IPS DF 19.7 (cell line): ENCODE measurements around the gene SDCBP2.

ENCODE experiments used
- DNase-seq: peaks from one replicate; pipeline ENCODE4 v3.0.0-alpha.2; 2013; ENCODE audit warnings: low read depth, low spot score

SDCBP2 gene

GRCh38 chr20:1275919-1276318 lies 53.0 kb downstream of the SDCBP2 start:
- no peak for DNase-seq

DNA sequence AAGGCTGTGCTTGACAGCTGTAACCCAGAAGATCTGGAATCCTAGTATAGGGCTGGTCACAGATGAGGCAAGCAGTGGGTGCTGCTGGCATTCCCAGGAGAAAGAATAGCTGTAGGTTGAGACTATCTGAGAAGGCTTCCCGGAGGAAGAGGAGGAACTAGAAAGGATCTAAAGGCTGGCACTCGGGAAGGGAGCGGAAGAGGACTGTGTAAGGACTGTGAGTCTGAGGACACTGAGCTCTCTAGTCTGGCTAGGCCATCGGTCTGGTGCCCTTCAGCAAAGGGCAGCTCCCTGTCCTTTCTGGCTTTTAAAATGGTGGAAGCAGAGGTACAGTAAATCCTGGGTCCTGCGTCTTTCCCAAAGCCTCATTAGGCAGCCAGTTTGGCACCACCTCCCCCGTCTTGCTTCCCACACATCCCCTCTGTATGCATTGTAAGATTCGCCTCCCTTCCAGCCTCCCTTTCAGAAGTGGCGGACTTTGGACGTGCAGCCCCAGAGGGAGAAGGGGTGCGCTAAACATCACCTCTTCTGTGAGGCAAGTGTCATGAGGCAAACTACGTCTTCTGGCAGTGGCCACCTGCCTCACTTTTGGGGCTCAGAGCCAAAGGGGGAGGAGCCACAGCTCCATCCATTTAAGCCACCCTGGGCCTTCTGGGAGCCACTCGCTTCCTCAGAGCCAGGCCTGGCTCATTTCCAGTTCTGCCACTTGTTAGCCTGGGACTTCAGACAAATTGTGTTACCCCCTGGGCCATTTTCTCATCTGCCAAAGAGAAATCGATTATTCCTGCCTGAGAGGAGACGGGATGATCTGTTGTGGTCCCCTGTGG lies 54.2 kb downstream of the SDCBP2 start:
- DNase-seq = no peak

GRCh38 chr20:1273366-1273765 lies 55.6 kb downstream of the SDCBP2 start:
- DNase-seq = no peak

- no peak for DNase-seq
Observed at GRCh38 chr20:1272368-1273100, 56.4 kb downstream of the SDCBP2 start.

GRCh38 chr20:1269850-1270249 lies 59.1 kb downstream of the SDCBP2 start:
- no peak for DNase-seq

GRCh38 chr20:1269235-1269634 lies 59.7 kb downstream of the SDCBP2 start:
- no peak for DNase-seq

GRCh38 chr20:1267809-1268374 lies 61.0 kb downstream of the SDCBP2 start:
- DNase-seq = no peak

GRCh38 chr20:1267161-1267560 lies 61.8 kb downstream of the SDCBP2 start:
- DNase-seq = no peak

DNA sequence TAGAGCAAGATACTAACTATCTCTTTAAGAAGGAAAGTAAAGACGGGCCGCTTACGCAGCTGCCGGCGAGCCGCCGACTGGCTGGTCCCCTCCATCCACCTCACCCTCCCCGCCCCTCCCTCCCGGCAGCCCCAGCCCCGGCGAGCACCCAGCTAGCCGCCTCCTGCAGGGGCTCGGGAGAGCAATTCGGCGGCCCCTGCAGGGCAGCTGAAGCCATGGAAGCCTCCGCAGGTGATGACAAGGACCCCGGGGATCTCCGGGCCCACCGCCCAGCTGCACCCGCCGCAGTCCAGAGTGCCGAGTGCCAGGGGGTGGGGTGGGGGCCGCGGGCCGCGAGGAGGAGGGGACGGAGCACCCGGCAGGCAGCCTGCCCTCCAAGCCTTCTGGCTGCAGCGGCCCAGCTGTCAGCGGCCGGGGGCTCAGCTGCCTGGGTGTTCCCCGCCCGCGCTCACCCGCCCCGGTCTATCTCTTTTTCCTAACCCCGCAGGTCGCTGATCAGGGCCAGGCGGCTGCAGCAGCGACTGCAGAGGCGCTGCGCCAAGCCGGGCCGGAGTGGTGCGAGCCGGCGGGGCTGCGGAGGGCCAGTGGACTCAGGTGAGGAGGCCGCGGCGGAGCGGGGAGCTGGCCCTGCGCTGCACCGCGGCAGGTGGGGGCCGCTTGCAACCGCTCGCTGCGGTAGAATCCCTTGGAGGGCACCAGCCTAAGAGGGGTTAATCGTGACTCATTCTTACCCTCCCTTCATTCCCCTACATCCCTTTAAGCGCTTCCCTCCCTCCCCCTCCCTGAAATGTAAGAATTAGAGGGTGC lies 62.6 kb downstream of the SDCBP2 start, which contains the start of gene SNPH:
SNPH (plus strand) TSS at position 128 of the 807 bp plus-strand sequence. CDS start 29,946 bp downstream, outside the sequence.
- no peak for DNase-seq

DNA sequence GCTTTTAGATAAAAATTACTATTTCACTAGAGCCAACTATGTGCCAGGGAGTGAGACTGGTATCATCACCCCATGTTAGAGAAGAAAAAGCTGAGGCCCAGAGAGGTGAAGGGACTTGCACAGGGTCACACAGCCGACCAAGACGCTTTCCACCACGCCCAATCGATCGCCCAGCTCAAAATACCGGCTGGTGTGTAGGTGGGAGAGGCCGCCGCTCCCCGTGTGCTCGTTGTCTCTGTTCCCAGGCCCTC lies 63.1 kb downstream of the SDCBP2 start:
- no peak for DNase-seq

DNA sequence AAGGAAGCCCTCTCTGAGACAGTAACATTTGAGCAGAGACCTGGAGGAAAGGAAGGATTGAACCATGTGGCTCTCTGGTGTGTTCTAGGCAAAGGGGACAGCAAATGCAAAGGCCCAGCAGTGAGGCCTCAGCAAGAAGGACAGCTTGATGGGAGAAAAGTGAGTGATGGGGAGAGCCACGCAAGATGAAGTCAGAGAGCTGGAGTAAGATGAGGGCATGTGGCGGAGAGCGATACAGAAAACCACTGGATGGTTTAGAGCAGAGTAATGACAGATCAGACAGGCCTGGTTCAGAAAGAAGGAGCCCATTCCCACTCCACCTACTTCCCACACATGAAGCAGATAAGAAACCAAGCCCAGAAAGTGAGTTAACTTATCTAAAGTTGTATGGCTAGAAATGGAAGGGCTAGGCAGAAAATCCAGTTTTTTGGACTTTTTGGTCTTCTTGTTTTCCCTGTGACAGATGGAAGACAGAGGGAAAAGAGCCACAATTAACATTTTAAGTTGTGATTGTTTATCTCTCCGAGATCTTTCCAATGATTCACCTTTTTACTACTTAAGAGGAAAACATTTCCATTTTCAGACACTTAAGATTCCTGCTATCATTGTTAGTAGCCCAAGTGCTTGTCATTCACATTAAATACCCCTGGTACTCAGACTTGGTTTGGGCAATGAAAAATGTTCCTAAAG lies 63.6 kb downstream of the SDCBP2 start:
- no peak for DNase-seq

DNA sequence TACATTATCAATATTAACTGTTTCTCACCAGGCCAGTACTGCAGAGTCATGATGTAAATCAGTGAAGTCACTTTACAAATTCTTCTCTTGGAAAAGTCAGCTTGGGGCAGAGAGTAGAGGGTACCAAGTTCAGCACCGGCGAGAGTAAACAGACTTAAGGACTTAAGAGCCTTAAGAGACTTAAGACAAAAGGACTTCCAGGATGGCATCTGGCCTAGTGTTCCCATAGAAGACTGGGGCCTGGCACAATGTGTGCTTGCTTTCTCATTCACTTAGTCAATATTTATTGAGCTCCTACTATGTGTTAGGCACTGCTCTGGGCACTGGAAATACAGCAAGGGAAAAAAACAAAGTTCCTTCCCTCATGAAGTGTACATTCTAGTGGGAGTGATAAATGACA lies 64.2 kb downstream of the SDCBP2 start:
- DNase-seq = no peak

- DNase-seq = no peak
Observed at GRCh38 chr20:1263853-1264252, 65.1 kb downstream of the SDCBP2 start.
